GM13977 (cell line): Measurements from ENCODE around the gene ALDH9A1.

Experiments used
- DNase-seq: peaks from one replicate; pipeline ENCODE4 v3.0.0; 2012; ENCODE audit warnings: low spot score
- in situ Hi-C: fragments of 300-500 bp; cut with MboI; formaldehyde crosslinking; loops from one replicate; pipeline ENCODE4 v1.12.0; 2022; ENCODE audit warnings: low sequenced_read_pairs, low pct_unique_long_range_greater_than_20kb, mixed read lengths, inconsistent platforms; ENCODE audit not compliant: unreplicated experiment
- TF ChIP-seq, protein P1 (sequence below): IDR thresholded peaks from 2 replicates; pipeline ENCODE4 v1.5.1; 2012; ENCODE audit warnings: mild to moderate bottlenecking, control low read depth; ENCODE audit not compliant: insufficient read depth; ENCODE audit errors: extremely low read depth, missing control alignments

Gene ALDH9A1

DNA sequence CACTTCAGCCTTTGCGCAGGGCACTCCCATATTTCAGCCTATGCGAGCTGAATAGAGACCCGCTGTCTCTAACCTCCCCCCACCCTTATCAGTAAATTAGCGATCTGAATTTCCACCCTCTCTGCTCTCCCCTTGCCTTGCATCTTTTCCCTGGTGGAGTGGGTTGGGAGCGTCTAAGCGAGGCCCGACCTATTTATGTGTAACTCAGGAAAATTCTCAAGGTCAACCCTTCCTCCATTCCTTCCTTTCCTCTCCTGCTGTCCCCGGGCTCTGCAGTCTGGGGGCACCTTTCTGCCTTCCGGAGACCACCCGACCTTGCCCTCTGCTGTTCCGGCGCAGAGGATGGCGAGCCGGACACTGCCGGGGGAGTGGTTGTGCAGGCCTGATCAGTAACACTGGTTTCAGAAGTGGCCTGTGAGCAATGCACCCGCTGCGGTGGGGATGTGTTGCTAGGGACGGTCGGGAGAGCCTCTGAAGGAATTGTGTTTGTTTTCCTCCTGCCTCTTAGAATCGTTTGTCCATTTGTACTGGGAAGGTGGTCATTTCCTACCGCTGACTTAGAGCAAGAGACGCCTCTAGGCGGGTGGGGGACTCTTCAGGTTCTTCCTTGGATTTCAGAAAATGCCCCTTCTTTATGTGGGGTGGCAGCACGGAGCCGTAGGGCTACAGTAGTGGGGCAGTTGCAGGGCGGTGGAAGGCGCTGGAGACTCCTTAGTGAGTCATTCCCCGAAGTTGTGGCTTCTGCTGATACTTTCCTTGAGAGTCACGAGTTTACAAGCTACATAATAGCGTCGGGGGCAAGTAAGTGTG is 66.8 kb downstream of the ALDH9A1 start:
- in situ Hi-C loops = no loop called here
- TF ChIP-seq, protein P1, sequence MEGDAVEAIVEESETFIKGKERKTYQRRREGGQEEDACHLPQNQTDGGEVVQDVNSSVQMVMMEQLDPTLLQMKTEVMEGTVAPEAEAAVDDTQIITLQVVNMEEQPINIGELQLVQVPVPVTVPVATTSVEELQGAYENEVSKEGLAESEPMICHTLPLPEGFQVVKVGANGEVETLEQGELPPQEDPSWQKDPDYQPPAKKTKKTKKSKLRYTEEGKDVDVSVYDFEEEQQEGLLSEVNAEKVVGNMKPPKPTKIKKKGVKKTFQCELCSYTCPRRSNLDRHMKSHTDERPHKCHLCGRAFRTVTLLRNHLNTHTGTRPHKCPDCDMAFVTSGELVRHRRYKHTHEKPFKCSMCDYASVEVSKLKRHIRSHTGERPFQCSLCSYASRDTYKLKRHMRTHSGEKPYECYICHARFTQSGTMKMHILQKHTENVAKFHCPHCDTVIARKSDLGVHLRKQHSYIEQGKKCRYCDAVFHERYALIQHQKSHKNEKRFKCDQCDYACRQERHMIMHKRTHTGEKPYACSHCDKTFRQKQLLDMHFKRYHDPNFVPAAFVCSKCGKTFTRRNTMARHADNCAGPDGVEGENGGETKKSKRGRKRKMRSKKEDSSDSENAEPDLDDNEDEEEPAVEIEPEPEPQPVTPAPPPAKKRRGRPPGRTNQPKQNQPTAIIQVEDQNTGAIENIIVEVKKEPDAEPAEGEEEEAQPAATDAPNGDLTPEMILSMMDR = peak; percentile 25
- peak; percentile 31 for DNase-seq

DNA sequence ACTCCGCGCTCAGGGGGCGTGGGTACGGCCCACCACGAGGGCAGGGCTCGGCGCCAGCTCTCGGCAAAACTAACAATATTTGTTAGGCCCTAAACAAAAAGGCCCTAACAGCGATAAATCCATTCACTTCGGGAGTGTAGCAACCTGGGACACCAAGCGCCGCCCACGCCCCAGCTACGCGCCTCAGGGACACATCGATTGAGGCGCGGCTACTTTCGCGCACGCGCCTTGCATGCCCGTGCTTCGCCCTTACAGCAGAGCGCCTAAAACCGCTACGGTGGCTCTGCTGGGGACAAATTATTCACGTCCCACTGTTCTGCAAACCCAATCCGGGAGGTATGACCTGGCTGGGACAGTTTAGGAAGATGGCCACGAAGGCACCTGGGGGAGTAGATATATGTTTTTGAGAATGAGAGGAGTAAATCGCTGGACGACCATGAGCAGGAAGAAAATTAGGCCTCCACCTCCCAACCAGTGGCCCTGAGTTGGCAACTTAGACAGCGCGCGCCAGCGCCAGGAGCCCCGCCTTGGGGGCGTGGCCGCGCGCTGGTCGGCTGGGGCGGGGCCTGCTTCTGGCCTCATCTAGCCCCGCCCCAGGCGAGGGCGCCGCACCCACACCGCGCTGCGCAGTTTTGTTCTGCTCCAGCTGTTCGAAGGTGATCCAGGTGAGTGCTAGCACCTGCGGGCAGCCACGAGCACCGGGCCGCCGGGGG is 67.6 kb downstream of the ALDH9A1 start, which contains the start of gene MGST3:
Gene MGST3, plus strand, starts transcription at position 606 of the 713 bp plus-strand sequence. CDS start 18,614 bp downstream, outside the sequence.
- DNase-seq = peak; percentile 92
- in situ Hi-C loops = no loop called here
- TF ChIP-seq, protein P1 = no peak

DNA sequence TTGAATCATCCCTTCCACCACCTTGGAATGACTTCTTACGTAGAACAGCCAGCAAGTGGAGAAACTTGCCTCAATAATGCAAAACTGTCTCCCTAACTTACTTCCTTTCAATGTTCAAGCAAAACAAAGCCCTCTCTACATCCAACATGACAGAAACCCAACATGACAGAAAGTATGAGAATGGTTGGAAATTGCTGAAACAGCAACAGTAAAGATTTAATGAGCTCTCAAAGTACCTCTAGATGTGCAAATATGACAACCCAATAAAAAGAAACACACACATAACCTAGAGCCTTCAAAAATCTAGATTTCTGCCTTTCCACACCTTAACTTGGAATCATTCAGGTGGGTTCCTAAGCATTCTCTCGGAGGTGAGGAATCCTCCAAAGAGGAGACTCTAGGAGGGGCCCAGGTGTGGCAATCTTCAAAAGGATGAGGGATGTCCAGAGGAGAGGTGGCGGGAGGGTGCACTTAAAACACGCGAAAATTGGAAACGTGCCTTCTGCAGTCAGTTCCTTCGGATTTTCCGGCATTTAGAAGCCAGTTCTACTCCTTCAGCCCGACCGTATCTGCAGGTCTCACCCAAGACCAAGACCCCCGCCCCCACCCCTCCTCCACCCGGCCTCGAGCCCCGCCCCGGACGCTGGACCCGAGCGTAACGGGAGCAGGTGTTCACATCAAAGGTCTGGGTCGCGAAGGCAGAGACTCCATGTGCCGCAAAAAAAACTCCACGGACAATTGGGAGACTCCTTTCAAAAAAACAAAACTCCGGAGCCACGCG is 68.3 kb downstream of the ALDH9A1 start:
- in situ Hi-C loops = no loop called here
- DNase-seq = no peak
- TF ChIP-seq, protein P1 = no peak

DNA sequence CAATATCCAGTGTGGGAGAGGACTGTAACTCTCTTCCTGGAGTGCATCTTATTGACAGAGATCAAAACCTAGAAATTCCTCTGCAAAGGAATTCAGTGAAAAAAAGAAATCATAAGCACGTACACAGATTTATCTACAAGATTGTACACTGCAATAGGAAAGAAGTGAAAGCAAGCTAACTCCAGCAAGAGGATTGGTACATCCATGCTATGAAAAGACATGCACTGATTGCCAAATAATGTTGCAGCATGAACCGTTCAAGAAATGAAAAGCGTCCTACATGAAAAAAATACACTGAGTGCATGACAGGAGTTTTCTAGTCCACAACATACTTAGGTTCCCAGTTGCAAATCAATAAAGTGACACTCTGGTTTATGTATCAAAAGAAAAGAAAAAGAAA is 69.2 kb downstream of the ALDH9A1 start:
- in situ Hi-C loops = no loop called here
- DNase-seq = no peak
- TF ChIP-seq, protein P1 = no peak

DNA sequence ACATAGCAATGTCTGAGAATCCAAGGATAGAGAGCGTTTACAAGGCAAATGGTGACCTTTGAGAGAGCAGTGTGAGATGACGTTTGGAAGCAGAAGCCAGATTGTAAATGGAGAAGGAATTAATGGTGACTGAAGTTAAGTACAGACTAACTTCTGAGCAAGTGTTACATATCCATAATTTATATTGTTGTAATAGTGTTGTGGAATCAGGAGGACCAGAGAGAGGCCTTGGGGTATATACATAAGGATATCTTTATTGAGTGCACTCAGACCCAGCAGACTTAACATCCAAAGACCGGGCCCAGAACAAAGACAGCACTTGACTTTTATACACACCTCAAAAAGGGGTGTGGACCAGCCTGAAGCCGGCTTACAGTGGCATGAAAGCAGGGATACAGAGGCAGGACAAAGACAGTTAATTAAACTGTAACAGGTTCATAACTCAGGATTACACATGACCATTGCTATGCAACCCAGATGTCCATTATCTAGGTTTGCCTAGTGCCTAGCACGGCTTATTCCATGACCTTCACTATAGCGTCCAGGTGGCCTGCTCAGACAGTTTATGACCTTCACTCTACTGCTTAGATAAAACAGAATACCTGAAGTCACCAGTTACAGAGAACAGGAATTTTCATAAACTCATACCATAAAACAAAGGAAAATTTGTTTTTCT is 70.1 kb downstream of the ALDH9A1 start:
- TF ChIP-seq, protein P1 = no peak
- DNase-seq = no peak
- in situ Hi-C loops = no loop called here

DNA sequence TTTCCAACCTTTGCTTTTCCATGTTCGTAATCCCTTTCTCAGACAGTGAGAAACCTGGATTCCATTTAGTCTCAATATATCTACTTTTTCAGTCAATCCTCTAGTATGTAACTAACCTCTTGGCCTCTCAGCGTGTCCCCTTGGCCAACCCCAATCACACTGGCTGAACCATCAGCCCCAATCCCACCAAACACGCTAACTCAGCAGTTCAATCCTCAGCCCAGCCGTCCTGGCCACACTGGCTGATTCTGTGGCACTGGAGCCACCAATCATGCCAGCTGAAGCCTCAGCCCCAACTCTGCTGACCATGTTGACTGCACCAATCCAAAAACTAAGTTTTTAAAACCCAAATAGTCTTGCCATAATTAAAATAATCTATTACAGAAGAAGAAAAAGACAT is 73.9 kb downstream of the ALDH9A1 start:
- DNase-seq = no peak
- TF ChIP-seq, protein P1 = no peak
- in situ Hi-C loops = no loop called here
